Stromal cell of bone marrow (primary cell): ENCODE results near the gene TBRG4.
A peak's percentile ranks its signal among the peaks of the same experiment; 100 is the strongest.

ENCODE experiments used
- DNase-seq: peaks from one replicate; pipeline ENCODE4 v3.0.0-alpha.2; 2012; ENCODE audit warnings: low read depth

The TBRG4 gene

DNA sequence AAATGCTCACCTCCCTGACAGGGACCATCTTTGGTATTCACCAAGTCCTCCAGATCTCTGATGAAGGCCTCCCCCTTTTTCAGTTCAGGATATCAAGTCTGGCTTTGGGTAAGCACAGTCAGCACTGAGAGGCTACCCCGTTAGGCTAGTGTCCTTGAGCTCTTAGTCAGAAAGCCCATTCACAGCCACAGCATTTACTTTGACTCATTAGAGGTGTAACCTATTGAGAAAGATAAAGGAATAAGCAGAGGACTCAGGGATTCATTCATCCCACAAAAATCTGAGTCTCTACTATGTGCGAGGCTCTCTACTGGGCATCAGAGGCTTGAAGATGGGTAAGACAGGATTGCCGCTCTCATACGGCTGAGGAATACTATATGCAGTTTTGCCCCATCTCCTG is 32.1 kb upstream of the TBRG4 start:
- no peak for DNase-seq

DNA sequence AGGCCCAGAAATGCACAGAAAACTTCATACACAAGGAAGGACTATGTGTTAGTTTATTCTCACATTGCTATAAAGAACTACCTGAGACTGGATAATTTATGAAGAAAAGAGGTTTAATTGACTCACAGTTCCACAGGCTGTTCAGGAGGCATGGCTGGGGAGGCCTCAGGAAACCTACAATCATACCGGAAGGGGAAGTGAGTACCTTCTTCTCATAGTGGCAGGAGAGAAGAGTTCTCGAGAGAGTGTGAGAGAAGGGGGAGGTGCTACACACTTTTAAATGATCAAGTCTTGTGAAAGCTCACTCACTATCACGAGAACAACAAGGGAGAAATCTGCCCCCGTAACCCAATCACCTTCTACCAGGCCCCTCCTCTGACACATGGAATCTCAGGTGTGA is 29.3 kb upstream of the TBRG4 start:
- DNase-seq, result no peak

DNA sequence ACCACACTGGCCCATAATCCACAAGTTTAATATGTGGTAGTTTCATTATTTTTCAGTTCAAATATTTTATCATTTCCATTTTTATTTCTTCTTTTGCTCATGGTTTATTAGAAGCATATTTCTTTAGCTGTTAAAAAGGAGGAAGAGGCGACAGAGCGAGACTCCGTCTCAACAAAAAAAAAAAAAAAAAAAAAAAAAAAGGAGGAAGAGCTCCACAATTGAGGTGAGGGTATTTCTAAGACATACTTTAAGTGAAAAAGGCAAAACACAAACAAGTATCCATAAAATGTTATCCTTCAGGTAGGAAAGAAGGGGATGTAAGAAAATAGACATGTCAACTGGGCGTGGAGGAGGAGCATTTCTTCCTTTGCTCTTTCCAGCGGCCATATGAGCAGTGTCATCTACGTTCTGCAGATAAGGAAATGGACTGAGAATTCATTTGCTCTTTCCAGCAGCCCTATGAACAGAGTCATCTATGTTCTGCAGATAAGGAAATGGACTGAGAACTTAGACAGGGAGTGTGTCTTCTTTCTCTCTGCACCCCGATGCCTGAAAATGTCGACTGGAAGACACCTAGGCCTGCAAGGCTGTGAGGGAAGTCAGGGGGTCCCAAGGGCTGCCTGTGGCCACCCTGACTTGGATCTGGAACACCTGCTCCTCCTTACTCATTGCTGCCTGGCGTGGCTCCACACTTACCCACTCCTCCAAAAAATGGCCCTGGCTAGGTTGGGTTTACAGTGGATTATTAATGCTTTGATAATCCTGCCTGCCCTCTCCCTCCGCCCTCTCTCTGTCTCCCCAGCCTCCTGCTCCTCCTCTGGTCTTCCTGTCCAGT is 27.2 kb upstream of the TBRG4 start:
- DNase-seq, result no peak

DNA sequence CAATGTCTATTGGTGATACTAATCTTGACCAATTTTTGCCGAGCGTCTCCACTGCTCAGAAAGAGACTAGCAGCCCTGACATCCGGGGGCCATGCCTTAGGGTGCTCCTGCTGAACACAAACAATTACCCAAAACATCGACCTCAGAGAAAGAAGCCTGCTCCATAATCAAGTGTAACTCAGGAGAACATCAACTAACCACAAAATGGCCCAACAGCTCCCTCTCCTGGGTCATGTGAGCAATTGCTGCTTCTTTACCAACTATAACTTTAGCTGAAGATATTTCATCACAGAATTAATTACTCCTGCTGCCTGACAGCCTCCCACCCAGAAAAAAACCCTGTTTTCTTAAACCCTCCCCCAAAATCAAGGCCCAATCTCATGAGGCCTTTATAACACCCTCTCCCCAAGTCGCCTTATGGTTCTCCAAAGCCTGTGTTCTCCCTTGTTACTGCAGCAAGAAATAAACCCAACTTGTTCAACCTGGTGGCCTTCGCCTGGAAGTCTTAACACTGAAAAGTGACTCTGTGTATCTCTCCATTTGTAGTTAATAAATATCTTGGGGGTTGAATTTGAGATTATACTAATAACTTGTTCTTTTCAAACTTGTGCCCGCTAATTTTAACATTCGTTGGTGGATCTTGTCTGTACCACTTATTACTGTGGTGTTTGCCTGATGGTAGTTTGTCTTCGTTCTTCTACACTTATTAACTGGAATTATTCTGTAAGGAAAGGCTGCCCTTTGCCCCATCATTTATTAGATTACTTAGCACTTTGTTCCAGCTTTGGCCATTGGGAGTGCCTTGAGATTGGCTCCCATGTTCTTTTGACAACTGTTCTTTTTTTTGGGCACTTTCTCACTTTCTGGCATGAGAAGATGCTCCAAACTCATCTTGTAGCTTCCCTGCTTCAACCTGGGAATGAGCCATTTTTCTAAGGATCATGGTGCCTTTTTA is 24.9 kb upstream of the TBRG4 start:
- DNase-seq, result peak; percentile 62

DNA sequence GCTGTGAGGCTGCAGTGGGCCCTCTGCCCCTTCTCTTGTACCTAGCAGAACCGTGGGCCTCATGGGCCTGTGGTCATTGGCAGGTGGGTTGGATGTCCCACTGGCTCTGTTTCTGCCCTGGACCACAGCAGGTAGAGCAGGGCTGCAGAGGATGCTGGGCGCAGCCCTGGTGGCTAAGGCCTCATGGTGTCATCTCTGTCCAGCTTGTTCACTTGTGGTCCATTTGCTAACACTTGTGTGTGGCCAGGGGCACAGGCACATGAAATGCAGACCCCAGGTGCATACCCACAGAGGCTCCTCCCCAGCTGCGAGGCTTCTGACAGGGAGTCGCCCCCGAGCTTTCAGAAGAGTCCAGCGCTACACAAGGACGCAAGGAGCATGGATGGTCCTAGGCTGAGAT is 22.4 kb upstream of the TBRG4 start:
- no peak for DNase-seq

DNA sequence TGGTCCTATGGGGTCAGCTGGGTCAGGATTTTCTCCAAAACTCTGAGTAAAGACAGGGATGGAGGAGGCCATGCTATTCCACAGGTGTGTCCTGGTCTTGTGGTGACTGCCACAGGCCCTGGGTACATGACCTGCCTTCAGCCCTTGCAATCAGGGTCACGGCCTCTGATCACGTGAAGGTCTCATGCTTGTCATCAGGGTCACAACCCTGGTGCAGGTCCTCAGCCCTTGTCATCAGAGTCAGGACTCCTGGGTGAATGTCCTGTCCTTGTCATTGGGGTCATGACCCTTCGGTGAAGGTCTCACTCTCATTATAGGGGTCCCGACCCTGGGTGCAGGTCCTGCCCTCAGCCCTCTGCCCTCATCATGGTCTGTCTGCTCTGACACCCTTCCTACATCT is 21.9 kb upstream of the TBRG4 start:
- DNase-seq, result no peak

DNA sequence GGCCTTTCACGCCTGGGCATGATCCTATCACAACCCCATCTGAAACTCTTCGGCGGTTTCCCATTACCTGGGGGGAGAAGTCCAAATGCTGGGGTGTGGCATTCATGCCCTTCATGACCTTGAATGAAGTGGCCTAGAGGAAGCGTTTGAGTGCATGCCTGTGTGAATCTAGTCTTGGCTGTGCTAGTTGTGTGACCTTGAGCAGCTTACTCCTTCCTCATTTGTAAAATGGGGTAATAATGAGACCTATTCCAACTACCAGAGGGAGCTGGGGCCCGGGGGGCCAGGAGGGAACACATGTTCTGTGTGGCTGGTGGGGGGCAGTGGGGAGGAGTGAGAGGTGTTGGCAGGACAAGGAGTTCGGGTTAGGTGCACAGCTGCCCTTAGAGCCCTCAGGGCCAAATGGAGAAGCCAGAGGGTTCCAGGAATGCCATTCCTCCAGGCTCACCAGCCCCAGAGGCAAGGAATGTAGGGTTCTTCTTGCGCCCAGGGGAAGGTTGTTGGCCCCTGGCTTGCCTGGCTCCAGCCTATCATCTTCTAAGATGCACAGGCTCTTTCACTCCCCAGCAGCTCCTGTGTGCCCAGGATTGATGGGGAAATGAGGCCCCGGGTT is 21.3 kb upstream of the TBRG4 start:
- no peak for DNase-seq

DNA sequence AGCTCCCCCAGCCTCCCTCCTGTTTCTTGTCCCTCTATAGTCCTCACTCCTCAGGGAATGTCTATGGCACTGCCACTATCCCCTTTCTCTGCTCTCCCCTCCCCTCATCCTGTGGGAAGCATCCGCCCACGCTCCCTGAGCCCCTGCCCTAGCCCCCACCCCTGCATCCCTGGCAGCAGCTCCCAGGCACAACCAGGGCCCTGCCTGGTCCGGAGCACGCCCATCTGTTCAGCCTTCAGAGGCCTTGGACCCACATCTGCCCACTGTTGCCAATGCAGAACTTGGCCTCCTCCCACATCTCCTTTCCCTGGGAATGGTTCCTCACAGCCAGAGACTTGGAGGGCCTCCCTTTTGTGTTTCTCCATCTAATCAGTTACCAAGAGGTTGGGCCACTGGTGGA is 20.4 kb upstream of the TBRG4 start:
- DNase-seq, result no peak

DNA sequence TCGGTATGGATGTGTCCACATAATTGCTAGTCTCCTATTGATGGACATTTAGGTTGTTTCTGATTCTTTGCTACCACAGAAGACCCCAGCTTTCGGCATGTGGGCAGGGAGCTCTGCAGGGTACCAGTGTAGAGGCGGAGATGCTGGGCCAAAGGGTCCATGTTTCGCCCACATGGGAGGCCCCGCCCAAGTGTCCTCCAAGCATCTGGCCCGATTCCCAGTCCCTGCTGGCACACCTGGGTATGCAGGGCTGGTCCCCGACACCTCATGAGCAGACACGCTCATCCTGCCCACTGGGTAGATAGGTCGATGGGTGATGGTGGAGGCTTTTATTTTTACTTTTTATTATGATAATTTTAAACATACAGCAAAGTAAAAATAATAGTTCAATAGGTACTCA is 19.4 kb upstream of the TBRG4 start:
- no peak for DNase-seq

DNA sequence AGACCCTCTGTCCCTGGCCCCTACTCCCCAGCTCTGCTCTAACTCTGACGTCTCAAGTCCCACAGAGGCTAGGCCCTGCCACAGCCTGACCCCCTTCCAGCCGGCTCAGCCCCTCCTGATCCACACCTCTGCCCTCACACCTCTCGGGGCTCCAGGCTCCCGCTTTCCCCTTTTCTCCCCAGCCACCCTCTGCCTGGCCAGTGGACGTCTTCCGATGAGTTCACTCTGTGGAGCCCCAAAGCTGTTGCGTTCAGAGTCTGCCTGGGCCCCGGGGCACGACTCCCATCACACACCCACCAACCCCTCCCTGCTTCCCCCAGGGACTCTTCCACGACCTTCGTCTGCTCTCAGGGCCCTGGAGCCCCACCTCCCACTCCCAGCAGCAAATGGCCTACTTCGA is 18.4 kb upstream of the TBRG4 start:
- DNase-seq, result no peak

DNA sequence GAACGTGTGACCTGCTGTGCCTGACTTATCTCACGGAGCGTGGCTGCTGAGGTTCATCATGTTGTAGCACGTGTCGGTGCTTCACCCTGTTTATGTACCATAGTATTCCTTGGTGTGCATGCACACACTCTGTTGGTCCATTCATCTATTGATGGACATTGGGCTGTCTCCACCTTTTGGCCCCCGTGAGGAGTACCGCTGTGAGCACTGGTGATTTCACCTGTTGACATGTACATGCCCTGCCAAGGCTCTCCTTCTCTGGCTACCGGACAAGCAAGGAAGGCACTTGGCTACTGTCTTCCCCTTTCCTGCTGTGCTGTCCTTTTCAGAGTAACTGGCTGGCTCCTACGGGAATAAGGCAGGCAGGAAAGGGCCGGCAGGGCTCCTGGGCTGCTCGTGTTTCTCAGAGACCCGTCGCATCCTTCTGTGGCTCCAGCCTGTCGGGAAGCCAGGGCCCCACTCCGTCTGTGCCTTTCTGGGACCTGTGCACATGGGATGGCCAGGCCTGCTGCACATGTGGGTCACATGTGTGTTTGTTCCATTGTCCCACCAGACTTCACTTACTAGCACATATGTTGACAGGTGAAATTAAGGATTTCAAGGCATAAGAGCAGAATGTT is 17.8 kb upstream of the TBRG4 start:
- no peak for DNase-seq

DNA sequence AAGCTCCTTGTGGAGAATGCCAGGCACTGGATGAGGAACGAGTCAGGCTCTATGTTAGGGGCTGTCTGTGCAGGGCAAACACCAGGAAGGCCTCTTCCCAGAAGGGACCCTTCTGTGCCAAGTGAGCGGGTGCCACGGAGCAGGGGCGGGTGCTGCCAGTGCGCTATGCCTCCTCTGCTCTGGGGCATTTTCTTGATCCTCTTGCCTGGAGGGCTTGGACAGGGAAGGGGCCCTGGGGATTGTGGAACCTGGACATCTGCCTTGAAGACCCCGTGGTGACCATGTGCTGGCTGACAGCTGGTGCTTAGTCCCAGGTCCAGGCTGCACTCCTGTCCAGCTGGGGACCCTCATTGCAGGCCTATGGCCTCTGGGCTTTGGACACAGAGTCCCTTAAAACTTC is 15.4 kb upstream of the TBRG4 start:
- DNase-seq, result no peak

DNA sequence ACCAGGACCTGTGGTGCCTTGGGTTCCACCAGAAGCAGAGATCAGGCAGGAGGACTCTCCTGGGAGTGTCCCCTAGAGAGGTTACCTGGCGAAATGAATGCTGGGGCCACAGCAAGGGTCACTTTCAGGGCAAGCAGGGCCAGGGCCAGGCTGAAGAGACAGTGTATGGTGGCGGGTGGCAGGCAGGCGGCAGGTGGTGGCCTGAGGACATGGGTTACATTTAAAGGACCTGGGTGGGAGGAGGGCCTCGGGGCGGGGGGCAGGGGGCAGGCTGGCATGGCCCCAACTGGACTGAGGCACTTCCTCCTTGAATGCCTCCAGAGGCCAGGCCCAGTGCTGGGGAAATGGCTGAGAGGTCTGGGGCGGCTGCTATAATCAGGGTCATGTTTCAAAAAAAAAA is 14.7 kb upstream of the TBRG4 start:
- DNase-seq, result no peak

DNA sequence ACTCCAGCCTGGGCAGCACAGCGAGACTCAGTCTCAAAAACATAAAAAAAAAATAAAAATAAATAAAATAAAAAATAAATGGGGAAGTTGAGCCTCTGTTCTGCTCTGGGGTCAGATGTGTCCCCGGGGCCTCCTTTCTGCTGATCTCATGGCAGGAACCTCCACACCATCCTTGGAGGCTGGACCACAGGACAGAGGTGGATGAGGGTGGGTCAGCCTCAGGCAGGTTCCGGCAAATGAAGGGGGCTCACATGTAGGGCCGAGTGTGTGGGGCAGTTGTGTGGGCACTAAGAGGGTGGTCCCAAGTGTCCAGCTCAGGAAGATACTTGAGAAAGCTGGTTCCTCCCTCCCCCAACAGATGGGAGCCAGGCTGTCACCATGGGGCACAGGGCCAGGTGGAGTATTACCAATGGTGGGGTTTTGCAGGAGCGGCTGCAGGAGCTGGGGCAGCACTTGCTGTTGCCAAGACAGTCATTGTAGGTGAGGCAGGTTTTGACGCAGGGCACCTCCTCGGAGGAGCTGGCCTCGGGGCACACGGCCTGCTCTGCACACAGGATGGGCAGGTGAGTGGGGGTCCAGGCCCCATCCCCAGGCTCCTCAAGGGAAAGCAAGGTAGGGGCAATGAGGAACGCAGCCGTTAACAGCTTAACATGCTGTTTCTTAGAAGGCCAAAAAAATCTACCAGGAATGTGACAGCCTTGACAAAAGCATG is 13.9 kb upstream of the TBRG4 start:
- no peak for DNase-seq

DNA sequence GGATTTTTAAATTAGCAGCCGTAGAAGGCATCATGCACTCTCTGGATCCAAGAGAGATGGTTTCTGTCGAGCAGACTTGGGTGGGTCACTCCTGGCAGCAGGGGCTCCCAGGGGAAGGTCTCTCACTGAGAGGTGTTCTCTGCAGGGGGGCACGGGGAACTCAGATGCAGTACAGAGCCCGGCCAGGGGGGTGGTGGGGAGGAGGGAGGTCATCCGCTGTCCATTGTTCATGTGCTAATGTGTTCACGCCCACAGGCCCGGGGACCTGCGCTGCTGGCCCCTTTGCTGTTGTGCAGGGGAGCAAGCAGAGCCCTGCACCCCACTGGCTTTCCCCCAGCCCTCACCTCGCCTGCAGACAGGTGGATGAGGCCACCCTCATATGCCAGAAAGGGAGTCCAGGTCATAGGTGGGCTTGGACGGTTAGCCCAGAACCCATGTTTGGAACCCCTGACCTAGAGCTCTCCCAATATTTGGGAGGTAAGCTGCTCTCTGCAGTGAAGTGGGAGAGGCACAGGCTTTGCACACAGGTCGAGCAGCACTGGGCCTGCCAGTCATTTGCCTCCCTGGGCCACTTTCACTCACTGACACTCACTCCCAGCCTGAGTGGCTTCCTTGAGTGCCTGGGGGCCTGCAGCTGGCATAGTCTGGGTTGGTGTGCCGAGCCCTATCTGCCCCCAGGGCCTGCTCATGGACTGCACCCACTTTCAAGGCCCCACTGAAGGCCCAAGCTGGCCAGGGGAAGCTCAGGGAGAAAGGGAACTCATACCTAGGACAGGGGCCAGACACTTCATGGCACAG is 12.6 kb upstream of the TBRG4 start:
- no peak for DNase-seq

DNA sequence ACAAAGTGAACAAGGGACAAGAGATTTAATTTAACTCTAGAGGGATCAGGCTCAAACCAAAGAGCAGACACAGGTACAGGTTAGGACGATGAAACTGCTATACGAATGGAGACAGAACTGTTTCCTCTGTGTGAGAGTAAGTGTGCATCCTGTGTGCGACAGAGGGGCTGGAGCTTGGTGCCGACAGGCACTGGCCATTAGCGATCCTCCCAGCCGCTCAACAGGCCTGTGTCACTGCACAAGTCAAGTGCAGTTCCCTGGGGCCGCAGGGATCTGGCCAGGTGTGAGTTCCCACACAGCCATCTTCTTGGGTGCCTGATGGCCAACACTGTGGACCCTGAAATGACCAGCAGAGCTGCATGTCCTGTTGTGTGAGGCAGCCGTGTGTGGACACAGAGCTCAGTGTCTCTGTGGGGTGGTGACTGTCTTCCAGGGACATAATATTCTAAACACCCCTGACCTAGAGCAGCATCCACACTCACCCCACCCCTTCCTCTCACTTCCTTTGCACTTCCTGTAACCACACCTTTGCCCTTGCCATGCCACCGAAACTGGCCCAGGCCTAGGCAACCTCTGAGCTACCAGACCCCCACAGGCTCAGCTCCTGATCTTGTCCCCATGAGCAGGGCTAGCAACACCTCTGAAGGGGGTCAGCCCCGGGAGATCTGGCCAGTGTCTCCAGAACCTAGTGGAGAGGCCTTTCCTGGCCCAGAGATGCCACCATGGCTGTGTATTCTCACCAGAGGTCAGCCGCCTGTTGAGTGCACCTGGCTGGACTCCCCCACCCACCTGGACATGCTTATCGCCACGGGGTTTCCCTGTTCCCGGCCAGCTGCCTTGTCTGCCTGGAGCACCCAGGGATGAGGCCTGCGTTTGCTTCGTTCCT is 11.7 kb upstream of the TBRG4 start:
- DNase-seq, result no peak

DNA sequence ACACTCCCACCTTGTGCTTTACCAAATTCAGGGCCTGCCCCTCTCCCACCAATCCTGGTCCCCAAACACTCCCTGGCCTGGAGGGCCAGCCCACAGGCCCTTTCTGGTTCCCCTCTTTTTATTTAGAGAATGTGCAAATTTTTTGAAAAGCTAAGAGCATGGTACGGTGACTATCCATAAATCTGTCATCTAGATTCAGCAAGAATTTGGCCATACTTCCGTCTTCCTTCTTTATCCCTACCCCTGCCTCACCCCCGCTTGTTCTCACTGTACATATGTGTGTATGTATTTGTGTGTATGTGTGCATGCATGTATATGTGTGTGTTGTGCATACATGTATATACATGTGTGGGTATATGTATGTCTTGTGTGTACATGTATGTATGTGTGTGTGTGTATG is 8.1 kb upstream of the TBRG4 start:
- no peak for DNase-seq

DNA sequence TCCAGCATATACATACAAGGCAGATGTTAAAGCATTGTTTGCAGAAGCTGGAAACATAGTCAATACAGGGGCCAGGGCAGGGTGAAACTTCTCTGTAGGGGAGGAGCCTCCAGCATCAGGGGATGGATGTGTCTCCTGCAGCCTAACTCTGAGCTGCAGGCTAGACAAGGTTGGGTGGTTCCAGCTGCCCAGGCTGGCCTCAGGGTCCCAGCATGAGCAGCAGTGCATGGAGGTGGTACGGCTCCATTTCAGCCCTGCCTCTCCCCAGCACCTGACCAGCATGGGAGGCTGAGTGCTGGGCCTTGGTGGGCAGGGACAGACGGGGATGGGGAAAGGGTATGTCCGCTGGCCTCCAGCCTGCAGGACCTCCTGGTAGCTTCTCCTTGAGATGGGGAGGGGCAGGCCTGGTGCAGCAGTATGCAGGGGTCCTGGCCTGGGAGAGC is 7.4 kb upstream of the TBRG4 start:
- no peak for DNase-seq

DNA sequence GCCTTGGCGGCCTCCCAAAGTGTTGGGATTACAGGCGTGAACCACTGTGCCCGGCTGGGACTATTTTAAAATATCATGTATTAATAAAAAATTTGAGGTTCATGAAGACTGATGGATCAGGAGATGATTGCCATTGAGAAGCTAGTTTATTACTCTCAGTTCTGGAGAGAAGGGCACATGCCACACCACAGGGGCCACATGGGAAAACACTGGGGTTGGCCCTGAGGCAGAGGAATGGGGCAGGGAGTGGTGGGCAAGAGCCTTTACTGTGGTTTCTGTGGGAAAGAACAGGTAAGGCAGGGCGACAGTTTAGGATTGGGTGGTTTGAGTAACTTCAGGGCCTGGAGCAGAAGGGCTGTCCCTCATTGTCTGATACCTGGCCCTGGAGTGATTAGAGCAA is 6.8 kb upstream of the TBRG4 start:
- DNase-seq, result no peak

DNA sequence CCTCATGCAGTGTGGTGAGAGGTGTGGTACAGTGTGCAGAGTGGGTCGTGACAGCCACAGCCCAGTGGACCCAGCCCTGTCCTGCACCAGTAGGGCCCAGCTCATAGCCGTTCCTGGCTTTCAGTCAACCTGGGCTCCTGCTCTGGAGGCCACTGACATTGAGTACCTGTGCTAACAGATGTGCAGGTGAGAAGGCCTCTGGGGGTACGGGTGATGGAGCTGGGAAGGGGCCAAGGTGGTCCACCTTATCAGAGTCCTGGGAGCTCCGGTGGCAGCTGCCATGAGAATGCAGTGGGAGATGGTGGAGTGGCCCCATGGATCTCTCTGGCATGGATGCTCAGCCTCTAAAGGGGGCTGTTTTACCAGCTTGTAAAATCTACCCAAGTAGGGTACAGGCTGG is 6.1 kb upstream of the TBRG4 start:
- no peak for DNase-seq
